ELR (cell line): ENCODE results near the gene CNN3.
"Not testable (repeated sequence)": the region's sequence is repeated elsewhere in the genome, so short reads cannot be mapped to it uniquely, and the experiment has no call there.

ENCODE experiments used
- DNase-seq: peaks from one replicate; pipeline ENCODE4 v3.0.0-alpha.2; 2015; ENCODE audit warnings: low read depth

The CNN3 gene

GRCh38 chr1:94949681-94950661, 23.1 kb upstream of the CNN3 start:
- DNase-seq: peak; percentile 70

- DNase-seq: no peak
Measured at GRCh38 chr1:94947437-94947836, 20.5 kb upstream of the CNN3 start.

- no peak for DNase-seq
Measured at GRCh38 chr1:94946886-94947285, 20.0 kb upstream of the CNN3 start.

- DNase-seq: no peak
Measured at GRCh38 chr1:94942171-94943128, 15.5 kb upstream of the CNN3 start.

- DNase-seq: not testable (repeated sequence)
Measured at GRCh38 chr1:94941480-94941879, 14.6 kb upstream of the CNN3 start.

GRCh38 chr1:94940738-94941137, 13.8 kb upstream of the CNN3 start:
- DNase-seq: no peak

GRCh38 chr1:94937820-94938219, 10.9 kb upstream of the CNN3 start:
- no peak for DNase-seq

- peak; percentile 23 for DNase-seq
Measured at GRCh38 chr1:94936861-94937620, 10.1 kb upstream of the CNN3 start.

GRCh38 chr1:94935476-94935875, 8.6 kb upstream of the CNN3 start:
- DNase-seq: no peak

GRCh38 chr1:94935034-94935433, 8.1 kb upstream of the CNN3 start:
- DNase-seq: no peak

GRCh38 chr1:94934551-94934950, 7.6 kb upstream of the CNN3 start:
- DNase-seq: no peak

GRCh38 chr1:94931254-94931841, 4.4 kb upstream of the CNN3 start:
- no peak for DNase-seq

GRCh38 chr1:94929351-94930217, 2.7 kb upstream of the CNN3 start:
- DNase-seq: no peak

GRCh38 chr1:94928293-94928939, 1.5 kb upstream of the CNN3 start:
- no peak for DNase-seq

GRCh38 chr1:94927405-94928175, 680 bp upstream of the CNN3 start:
- peak; percentile 36 for DNase-seq

- DNase-seq: peak; percentile 69
Measured at GRCh38 chr1:94926126-94926914, 590 bp downstream of the CNN3 start.

GRCh38 chr1:94925561-94926125, 1.3 kb downstream of the CNN3 start:
- DNase-seq: peak; percentile 89

GRCh38 chr1:94925004-94925403, 1.9 kb downstream of the CNN3 start:
- DNase-seq: peak; percentile 43
